Measurements from ENCODE around the gene SWSAP1. TPM values are rescaled to one million over a fixed set of nuclear protein-coding genes. Genes with fewer than 3 reads are reported as not detected.
A peak's percentile ranks its signal among the peaks of the same experiment; 100 is the strongest.

Gene SWSAP1
- total RNA-seq, 1 donor from 2014 or later: 5.1 TPM

- H3K27me3 Mint-ChIP-seq: peaks cover 18% of the 10 kb centered on the region
- CTCF ChIA-PET: interaction anchor here (1.0 to 2.3 kb wide), 7 partner anchors 9 to 138 kb away, joined by 3 to 10 read pairs (median 4); partner anchors contain the start of genes CCDC159, ODAD3, PRKCSH and TMEM205
- H3K27ac Mint-ChIP-seq: peak overlapping the region; percentile 66
- peak; percentile 84 for ATAC-seq (ENCODE audit: low read depth)
- intact Hi-C loops (cut with micrococcal nuclease): loop anchor here (1.0 kb wide), 3 partner anchors 13 to 47 kb away; partner anchors contain the start of genes ODAD3 and PRKCSH
- DNase-seq: peak; percentile 89
- TF ChIP-seq CTCF (IDR thresholded peaks at IDR 0.05): no peak
- H3K4me3 Mint-ChIP-seq: peak overlapping the region; percentile 81
- peaks cover 54% of the 10 kb centered on the region for H3K4me1 Mint-ChIP-seq
- H3K9me3 Mint-ChIP-seq: no peaks in the 10 kb centered on the region
- POLR2A ChIA-PET: interaction anchor here (0.6 to 7.1 kb wide), 14 partner anchors 9 to 481 kb away, joined by 3 to 60 read pairs (median 3); partner anchors contain the start of genes CCDC159, ECSIT, ELAVL3 and EPOR
- no peaks in the 10 kb centered on the region for H3K36me3 Mint-ChIP-seq (ENCODE audit: low read depth)
These were observed 47.9 kb downstream of the SWSAP1 start for GRCh38 chr19:11422163-11423065.

GRCh38 chr19:11423164-11423790 lies 48.8 kb downstream of the SWSAP1 start:
- H3K36me3 Mint-ChIP-seq (ENCODE audit: low read depth): no peaks in the 10 kb centered on the region
- ChIA-PET POLR2A (interaction anchor here (0.7 to 7.1 kb wide), 7 partner anchors 8 to 158 kb away, joined by 3 to 60 read pairs (median 4); partner anchors contain the start of genes EPOR, ODAD3, PRKCSH and SWSAP1), CTCF (interaction anchor here (1.0 to 2.3 kb wide), 3 partner anchors 12 to 137 kb away, joined by 3 to 10 read pairs (median 9); partner anchors contain the start of genes ODAD3 and PRKCSH)
- peak overlapping the region; percentile 81 for H3K4me3 Mint-ChIP-seq
- peaks cover 52% of the 10 kb centered on the region for H3K4me1 Mint-ChIP-seq
- H3K9me3 Mint-ChIP-seq: no peaks in the 10 kb centered on the region
- peaks cover 18% of the 10 kb centered on the region for H3K27me3 Mint-ChIP-seq
- DNase-seq: no peak
- intact Hi-C loops (cut with micrococcal nuclease): no loop called here
- ATAC-seq (ENCODE audit: low read depth): no peak
- TF ChIP-seq CTCF (IDR thresholded peaks at IDR 0.05): no peak
- peak overlapping the region; percentile 30 for H3K27ac Mint-ChIP-seq

- ChIA-PET CTCF (no interaction called here), POLR2A (interaction anchor here (0.7 to 7.1 kb wide), 5 partner anchors 8 to 82 kb away, joined by 4 to 60 read pairs (median 46); partner anchors contain the start of genes EPOR, ODAD3, PRKCSH and SWSAP1)
- intact Hi-C loops (cut with micrococcal nuclease): no loop called here
- Mint-ChIP-seq H3K9me3 (no peaks in the 10 kb centered on the region), H3K4me3 (no peak overlapping the region), H3K27ac (no peak overlapping the region), H3K36me3 (ENCODE audit: low read depth) (no peaks in the 10 kb centered on the region), H3K4me1 (peaks cover 47% of the 10 kb centered on the region), H3K27me3 (peaks cover 16% of the 10 kb centered on the region)
- no peak for TF ChIP-seq CTCF (IDR thresholded peaks at IDR 0.05)
- DNase-seq (no peak), ATAC-seq (ENCODE audit: low read depth) (no peak)
These were observed 49.3 kb downstream of the SWSAP1 start for GRCh38 chr19:11423791-11424181.

Other genes with a start within 250 kb of the SWSAP1 start
- 0.98 and 1.3 TPM in 2 replicates for gene SPC24, start 218.9 kb upstream of the SWSAP1 start, total RNA-seq
- gene KANK2, start 177.1 kb upstream of the SWSAP1 start, total RNA-seq: 2.3 and 3.3 TPM in 2 replicates
- gene ANGPTL8, start 135.0 kb upstream of the SWSAP1 start, total RNA-seq: not detected in 2 replicates
- 7.7 and 9.6 TPM in 2 replicates for gene DOCK6, start 112.1 kb upstream of the SWSAP1 start, total RNA-seq
- gene TSPAN16, start 78.5 kb upstream of the SWSAP1 start, total RNA-seq: not detected in 2 replicates
- gene RAB3D, start 35.0 kb upstream of the SWSAP1 start, total RNA-seq: 4.5 and 6.2 TPM in 2 replicates
- 61.8 and 68.1 TPM in 2 replicates for gene TMEM205, start 28.4 kb upstream of the SWSAP1 start, total RNA-seq
- 27.6 and 32.1 TPM in 2 replicates for gene CCDC159, start 28.1 kb upstream of the SWSAP1 start, total RNA-seq
- gene PLPPR2, start 19.2 kb upstream of the SWSAP1 start, total RNA-seq: 1.5 and 2.2 TPM in 2 replicates
- 1.8 and 2.5 TPM in 2 replicates for gene EPOR, start 9.6 kb downstream of the SWSAP1 start, total RNA-seq
- gene RGL3, start 44.6 kb downstream of the SWSAP1 start, total RNA-seq: 0.32 and 0.33 TPM in 2 replicates
- 0.29 TPM in 1 of 2 replicates, not detected in the other for gene ODAD3, start 60.5 kb downstream of the SWSAP1 start, total RNA-seq
- gene PRKCSH, start 61.0 kb downstream of the SWSAP1 start, total RNA-seq: 287 and 289 TPM in 2 replicates
- gene ELAVL3, start 106.4 kb downstream of the SWSAP1 start, total RNA-seq: not detected in 2 replicates
- 10.3 and 14.1 TPM in 2 replicates for gene ZNF653, start 131.2 kb downstream of the SWSAP1 start, total RNA-seq
- 49.3 and 54.2 TPM in 2 replicates for gene ECSIT, start 154.5 kb downstream of the SWSAP1 start, total RNA-seq
- not detected in 2 replicates for gene CNN1, start 164.2 kb downstream of the SWSAP1 start, total RNA-seq
- gene ELOF1, start 184.6 kb downstream of the SWSAP1 start, total RNA-seq: 61.7 and 66.1 TPM in 2 replicates
- gene ACP5, start 203.0 kb downstream of the SWSAP1 start, total RNA-seq: 47.6 and 50.9 TPM in 2 replicates
- gene ZNF627, start 222.8 kb downstream of the SWSAP1 start, total RNA-seq: 17.0 and 17.6 TPM in 2 replicates

All from activated B cell treated with CpG ODN at 0.5 μM for 24 hours (primary cell).